OCI-LY7 (cell line): Measurements from ENCODE around the gene SLC24A4. TPM values are rescaled to one million over a fixed set of nuclear protein-coding genes. Genes with fewer than 3 reads are reported as not detected.

Experiments used
- BruUV-seq: library from RNA; stranded (reverse); fragments of 400-500 nt; replicated peaks from 2 replicates; lab custom pipeline; 2021; lab: Mats Ljungman, UMichigan
- CTCF ChIA-PET: fragments of 300-600 bp; sonication (Branson Sonifier 250); formaldehyde crosslinking; loops from one replicate; lab custom pipeline; 2022; ENCODE audit warnings: antibody characterized with exemption; ENCODE audit not compliant: unreplicated experiment; lab: Charles Lee
- POLR2A ChIA-PET: fragments of 300-600 bp; sonication (Branson Sonifier 250); formaldehyde crosslinking; loops from one replicate; lab custom pipeline; 2022; ENCODE audit warnings: antibody characterized with exemption; lab: Charles Lee
- DNase-seq: peaks from one replicate; pipeline ENCODE4 v3.0.0-alpha.2; 2015; ENCODE audit warnings: low spot score
- H2AFZ ChIP-seq: fragments of 200-600 bp; sonication (generic), shearing (Covaris generic); 2 replicates; pipeline ENCODE4 v1.6.1; 2014; ENCODE audit warnings: mild to moderate bottlenecking, antibody characterized with exemption, low read length, moderate library complexity
- H3K27ac ChIP-seq: fragments of 200-600 bp; sonication (generic); 2 replicates; pipeline ENCODE4 v1.5.1; 2014; ENCODE audit warnings: mixed run types, low read depth, mild to moderate bottlenecking, moderate library complexity, low read length, inconsistent platforms; ENCODE audit not compliant: poor library complexity, severe bottlenecking
- H3K36me3 ChIP-seq: fragments of 200-600 bp; sonication (generic); 2 replicates; pipeline ENCODE4 v1.6.1; 2014; ENCODE audit warnings: mild to moderate bottlenecking, antibody characterized with exemption, low read length, moderate library complexity, mixed read lengths; ENCODE audit not compliant: insufficient read depth
- H3K4me1 ChIP-seq: fragments of 200-600 bp; sonication (generic); 2 replicates; pipeline ENCODE4 v1.5.1; 2014; ENCODE audit warnings: mild to moderate bottlenecking, low read length; ENCODE audit not compliant: insufficient read depth, poor library complexity, severe bottlenecking
- H3K4me2 ChIP-seq: fragments of 200-600 bp; sonication (generic); 2 replicates; pipeline ENCODE4 v1.6.1; 2014; ENCODE audit warnings: mild to moderate bottlenecking, low read length
- H3K4me3 ChIP-seq: fragments of 200-600 bp; sonication (generic); 2 replicates; pipeline ENCODE4 v1.5.1; 2014; ENCODE audit warnings: mild to moderate bottlenecking, low read depth, low read length; ENCODE audit not compliant: poor library complexity, severe bottlenecking
- H3K79me2 ChIP-seq: fragments of 200-600 bp; sonication (generic); 2 replicates; pipeline ENCODE4 v1.6.1; 2016; ENCODE audit warnings: low read depth, mild to moderate bottlenecking, low read length, moderate library complexity, mixed read lengths; ENCODE audit not compliant: insufficient read depth
- H3K9me2 ChIP-seq: fragments of 200-600 bp; sonication (generic); 2 replicates; pipeline ENCODE4 v1.6.1; 2016; ENCODE audit warnings: mild to moderate bottlenecking, low read length, mixed read lengths; ENCODE audit not compliant: insufficient read depth
- H3K9me3 ChIP-seq: fragments of 200-600 bp; sonication (generic); 2 replicates; pipeline ENCODE4 v1.6.1; 2014; ENCODE audit warnings: mild to moderate bottlenecking, mixed run types, low read length, mixed read lengths
- H4K20me1 ChIP-seq: fragments of 200-600 bp; sonication (generic); 2 replicates; pipeline ENCODE4 v1.6.1; 2014; ENCODE audit warnings: mild to moderate bottlenecking, antibody characterized with exemption, low read length, moderate library complexity, mixed read lengths; ENCODE audit not compliant: insufficient read depth
- EZH2phosphoT487 ChIP-seq: fragments of 200-600 bp; sonication (generic); IDR thresholded peaks from 2 replicates; pipeline ENCODE4 v1.6.1; 2018; ENCODE audit warnings: low read depth, borderline replicate concordance, mild to moderate bottlenecking, mixed run types, antibody characterized with exemption, low read length, moderate library complexity, mixed read lengths
- intact Hi-C: fragments of 100-400 bp; cut with micrococcal nuclease; formaldehyde crosslinking; loops from one replicate; pipeline ENCODE4 v1.10.0; 2022; ENCODE audit not compliant: unreplicated experiment
- total RNA-seq, 2 experiments: library from RNA; depleted of rRNA in 1 of 2; stranded (reverse); fragments of >200 nt in 1 of 2; shearing (Covaris generic) in 1 of 2; gene quantifications; 2 replicates each; pipeline ENCODE4 v1.2.3, GENCODE V29; 2014 to 2022
- TF ChIP-seq, protein P1 (sequence below): fragments of 200-600 bp; sonication (generic); conservative IDR thresholded peaks from 2 replicates; pipeline ENCODE4 v1.5.1; 2014; ENCODE audit warnings: mild to moderate bottlenecking, antibody characterized with exemption, low read length, moderate library complexity, mixed read lengths

The SLC24A4 gene
- total RNA-seq, 2 experiments from 2014 or later, result not detected

DNA sequence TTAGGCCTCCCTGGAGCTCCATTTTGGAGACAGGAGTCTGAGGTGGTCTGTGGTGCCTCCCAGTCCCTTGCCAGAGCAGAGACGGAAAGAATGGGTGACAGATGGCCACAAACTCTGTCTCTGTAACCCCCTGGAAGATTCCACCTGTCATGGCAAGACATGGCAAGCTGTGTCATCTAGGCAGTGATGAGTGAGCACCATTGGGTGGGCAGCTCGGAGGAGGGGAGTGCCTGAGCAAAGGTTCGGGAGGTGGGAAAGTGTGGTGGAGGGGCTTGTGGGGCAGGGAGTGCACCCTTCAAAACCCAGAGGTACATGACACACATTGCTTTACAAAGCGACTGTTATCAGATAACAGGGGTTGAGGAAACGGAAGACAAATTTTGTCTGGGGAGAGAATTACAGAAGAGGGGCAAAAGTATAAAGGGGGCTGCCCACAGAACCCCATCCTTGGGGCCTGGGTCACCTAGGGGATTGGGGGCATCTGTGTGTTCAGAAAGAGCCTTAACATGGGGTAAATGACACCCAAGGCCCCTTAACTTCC lies 194.1 kb downstream of the SLC24A4 start:
- Histone ChIP-seq H3K27ac (no peak overlapping the region), H4K20me1 (no peaks in the 10 kb centered on the region), H3K4me2 (no peak overlapping the region), H3K79me2 (no peaks in the 10 kb centered on the region), H3K4me3 (no peak overlapping the region), H3K4me1 (no peaks in the 10 kb centered on the region), H3K9me2 (no peaks in the 10 kb centered on the region), H2AFZ (no peak overlapping the region), H3K9me3 (no peaks in the 10 kb centered on the region), H3K36me3 (no peaks in the 10 kb centered on the region)
- DNase-seq, result no peak
- intact Hi-C loops, result no loop called here
- TF ChIP-seq EZH2phosphoT487, result no peak
- TF ChIP-seq, protein P1, sequence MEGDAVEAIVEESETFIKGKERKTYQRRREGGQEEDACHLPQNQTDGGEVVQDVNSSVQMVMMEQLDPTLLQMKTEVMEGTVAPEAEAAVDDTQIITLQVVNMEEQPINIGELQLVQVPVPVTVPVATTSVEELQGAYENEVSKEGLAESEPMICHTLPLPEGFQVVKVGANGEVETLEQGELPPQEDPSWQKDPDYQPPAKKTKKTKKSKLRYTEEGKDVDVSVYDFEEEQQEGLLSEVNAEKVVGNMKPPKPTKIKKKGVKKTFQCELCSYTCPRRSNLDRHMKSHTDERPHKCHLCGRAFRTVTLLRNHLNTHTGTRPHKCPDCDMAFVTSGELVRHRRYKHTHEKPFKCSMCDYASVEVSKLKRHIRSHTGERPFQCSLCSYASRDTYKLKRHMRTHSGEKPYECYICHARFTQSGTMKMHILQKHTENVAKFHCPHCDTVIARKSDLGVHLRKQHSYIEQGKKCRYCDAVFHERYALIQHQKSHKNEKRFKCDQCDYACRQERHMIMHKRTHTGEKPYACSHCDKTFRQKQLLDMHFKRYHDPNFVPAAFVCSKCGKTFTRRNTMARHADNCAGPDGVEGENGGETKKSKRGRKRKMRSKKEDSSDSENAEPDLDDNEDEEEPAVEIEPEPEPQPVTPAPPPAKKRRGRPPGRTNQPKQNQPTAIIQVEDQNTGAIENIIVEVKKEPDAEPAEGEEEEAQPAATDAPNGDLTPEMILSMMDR, result no peak
- BruUV-seq, result no TSS peak
- POLR2A ChIA-PET, result no interaction called here
- CTCF ChIA-PET, result no interaction called here

DNA sequence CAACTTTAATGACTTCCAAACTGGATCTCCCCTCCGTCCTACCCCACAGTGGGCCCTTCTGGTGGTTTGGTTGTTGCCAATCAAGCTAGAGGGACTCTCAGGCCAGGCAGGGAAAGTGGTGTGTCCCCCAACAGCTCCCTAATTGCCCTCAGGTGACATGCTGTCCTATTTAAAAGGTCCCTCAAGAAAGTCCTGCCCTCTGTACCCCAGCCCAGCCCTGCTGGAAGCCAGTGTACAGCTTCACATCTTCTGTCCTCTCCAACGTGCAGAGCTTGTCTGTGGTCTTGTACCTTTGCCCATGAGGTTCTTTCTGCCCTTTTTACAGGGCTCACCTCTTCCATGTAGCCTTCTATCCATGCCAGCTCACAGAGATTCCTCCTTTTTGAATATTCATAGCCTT lies 194.8 kb downstream of the SLC24A4 start:
- H3K4me1 ChIP-seq, result no peaks in the 10 kb centered on the region
- no peak overlapping the region for H3K4me2 ChIP-seq
- no peak overlapping the region for H3K4me3 ChIP-seq
- no peaks in the 10 kb centered on the region for H3K79me2 ChIP-seq
- H4K20me1 ChIP-seq, result no peaks in the 10 kb centered on the region
- H3K9me3 ChIP-seq, result no peaks in the 10 kb centered on the region
- TF ChIP-seq EZH2phosphoT487, result no peak
- TF ChIP-seq, protein P1, result no peak
- CTCF ChIA-PET, result no interaction called here
- no peak overlapping the region for H3K27ac ChIP-seq
- intact Hi-C loops, result no loop called here
- H3K36me3 ChIP-seq, result no peaks in the 10 kb centered on the region
- DNase-seq, result no peak
- POLR2A ChIA-PET, result interaction anchor here (0.5 kb wide), 1 partner anchor 653 kb away, joined by 3 read pairs; no protein-coding TSS in a partner anchor
- BruUV-seq, result no TSS peak
- no peak overlapping the region for H2AFZ ChIP-seq
- no peaks in the 10 kb centered on the region for H3K9me2 ChIP-seq

DNA sequence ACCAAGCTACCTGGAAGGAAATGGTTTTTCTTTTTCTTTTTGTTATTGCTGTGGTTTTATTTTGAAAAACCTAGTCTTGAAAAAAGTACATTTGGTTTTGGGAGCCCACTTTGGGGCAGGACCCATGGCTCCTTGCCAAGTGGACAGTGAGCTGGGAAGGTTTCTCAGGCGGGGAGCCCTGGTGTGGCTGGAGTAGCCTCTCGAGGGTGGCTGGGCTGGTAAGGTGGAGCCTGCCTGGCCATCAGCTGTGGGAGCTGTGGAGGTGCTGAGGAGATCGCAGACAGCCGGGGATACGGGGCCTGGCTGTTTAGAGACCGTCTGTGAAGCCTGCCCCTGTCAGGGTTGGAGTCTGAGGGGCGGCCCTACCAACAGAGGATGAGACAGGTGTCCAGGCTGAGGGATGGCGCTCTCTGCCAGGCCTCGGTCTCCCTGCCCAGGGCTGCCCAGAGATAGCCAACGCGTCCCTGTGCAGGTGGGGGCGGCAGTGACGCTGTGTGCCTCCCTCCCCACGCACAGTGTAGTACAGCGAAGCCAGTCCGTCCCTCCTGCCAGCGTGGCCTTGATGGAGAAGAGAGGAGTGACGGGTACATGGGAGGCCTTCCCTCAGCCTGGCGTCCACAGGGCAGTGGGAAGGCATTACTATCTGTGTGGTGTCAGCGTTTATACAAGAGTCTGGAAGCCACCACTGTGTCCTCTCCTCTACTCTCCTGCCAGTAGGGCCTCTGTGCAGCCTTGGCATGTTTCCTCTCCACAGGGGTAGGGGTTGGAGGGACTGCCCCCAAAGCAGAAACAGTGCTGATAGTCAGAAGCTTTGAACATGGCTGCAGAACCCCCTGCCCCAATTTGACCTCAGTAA lies 196.5 kb downstream of the SLC24A4 start:
- Histone ChIP-seq H3K27ac (no peak overlapping the region), H3K4me2 (no peak overlapping the region), H3K9me3 (no peaks in the 10 kb centered on the region), H3K79me2 (no peaks in the 10 kb centered on the region), H3K36me3 (no peaks in the 10 kb centered on the region), H3K9me2 (no peaks in the 10 kb centered on the region), H2AFZ (no peak overlapping the region), H4K20me1 (no peaks in the 10 kb centered on the region), H3K4me1 (no peaks in the 10 kb centered on the region), H3K4me3 (no peak overlapping the region)
- intact Hi-C loops, result no loop called here
- BruUV-seq, result no TSS peak
- POLR2A ChIA-PET, result interaction anchor here (0.6 kb wide), 1 partner anchor 42 kb away, joined by 3 read pairs; no protein-coding TSS in a partner anchor
- no peak for TF ChIP-seq EZH2phosphoT487
- TF ChIP-seq, protein P1, result no peak
- CTCF ChIA-PET, result no interaction called here
- no peak for DNase-seq
